Panc1 (cell line): ENCODE measurements around the gene DCDC2. TPM values are rescaled to one million over a fixed set of nuclear protein-coding genes. Genes with fewer than 3 reads are reported as not detected.
A peak's percentile ranks its signal among the peaks of the same experiment; 100 is the strongest.

Source experiments
- ATAC-seq: fragments of 200-7000 bp; cut with Tn5 transposase; 2 replicates; pipeline ENCODE4 v1.9.1; 2020; ENCODE audit warnings: mild to moderate bottlenecking, moderate library complexity
- BruUV-seq: library from RNA; stranded (reverse); fragments of 400-500 nt; replicated peaks from 2 replicates; lab custom pipeline; 2021; lab: Mats Ljungman, UMichigan
- CTCF ChIA-PET: fragments of 300-600 bp; sonication (Branson Sonifier 250); formaldehyde crosslinking; loops from one replicate; lab custom pipeline; 2022; ENCODE audit warnings: antibody characterized with exemption; lab: Charles Lee
- POLR2A ChIA-PET: fragments of 300-600 bp; sonication (Branson Sonifier 250); formaldehyde crosslinking; loops from one replicate; lab custom pipeline; 2022; ENCODE audit warnings: antibody characterized with exemption; lab: Charles Lee
- DNase-seq: peaks from one replicate; pipeline ENCODE4 v3.0.0-alpha.2; 2010; ENCODE audit warnings: low read depth, low spot score
- H3K27ac ChIP-seq: 2 replicates; pipeline ENCODE4 v1.5.1; 2011; ENCODE audit warnings: mild to moderate bottlenecking, low read length, inconsistent platforms
- H3K27me3 ChIP-seq: fragments of 200-500 bp; sonication (Bioruptor generic); 2 replicates; pipeline ENCODE4 v1.6.0; 2014; ENCODE audit warnings: low read length, inconsistent platforms; ENCODE audit not compliant: control insufficient read depth, insufficient read depth
- H3K36me3 ChIP-seq: fragments of 200-500 bp; sonication (Bioruptor generic); 2 replicates; pipeline ENCODE4 v1.5.1; 2014; ENCODE audit warnings: inconsistent platforms, mild to moderate bottlenecking, low read length, moderate library complexity; ENCODE audit not compliant: control insufficient read depth, insufficient read depth
- H3K4me1 ChIP-seq: 2 replicates; pipeline ENCODE4 v1.5.1; 2011; ENCODE audit warnings: inconsistent platforms, mild to moderate bottlenecking, low read length, moderate library complexity; ENCODE audit not compliant: control insufficient read depth, insufficient read depth
- H3K4me3 ChIP-seq, 2 experiments: 2 replicates each; pipeline ENCODE4 v1.5.1; 2011 to 2012; ENCODE audit warnings: low read depth in 2 of 2, low read length in 2 of 2, mild to moderate bottlenecking in 2 of 2, inconsistent platforms in 1 of 2, moderate library complexity in 1 of 2
- H3K9me3 ChIP-seq: fragments of 200-500 bp; sonication (Bioruptor generic); 2 replicates; pipeline ENCODE4 v1.5.1; 2014; ENCODE audit warnings: low read depth, mild to moderate bottlenecking, inconsistent platforms, low read length, moderate library complexity; ENCODE audit not compliant: control insufficient read depth, insufficient read depth
- POLR2AphosphoS5 ChIP-seq: IDR thresholded peaks from 2 replicates; pipeline ENCODE4 v1.6.1; 2012; ENCODE audit warnings: mild to moderate bottlenecking, low read depth, low read length, moderate library complexity
- SIN3A ChIP-seq: IDR thresholded peaks from 2 replicates; pipeline ENCODE4 v1.6.1; 2012; ENCODE audit warnings: low read depth, mild to moderate bottlenecking, low read length, moderate library complexity, borderline replicate concordance; ENCODE audit not compliant: insufficient read depth
- TCF7L2 ChIP-seq: IDR thresholded peaks from 2 replicates; pipeline ENCODE4 v1.6.1; 2011; ENCODE audit warnings: mild to moderate bottlenecking, low read depth, low read length, inconsistent platforms
- in situ Hi-C: cut with HindIII; loops from 2 replicates; pipeline ENCODE4 v1.10.0; 2016; ENCODE audit warnings: low sequenced_read_pairs, low pct_unique_long_range_greater_than_20kb
- intact Hi-C: fragments of 100-400 bp; cut with micrococcal nuclease; formaldehyde crosslinking; loops from one replicate; pipeline ENCODE4 v1.10.0; 2022; ENCODE audit not compliant: unreplicated experiment
- total RNA-seq: library from RNA; stranded (reverse); gene quantifications from one replicate; pipeline ENCODE4 v1.2.1, GENCODE V29; 2021; ENCODE audit not compliant: unreplicated experiment
- TF ChIP-seq, protein P1 (sequence below): fragments of 450-650 bp; IDR thresholded peaks from 2 replicates; pipeline ENCODE4 v1.5.1; 2017; ENCODE audit warnings: mild to moderate bottlenecking
- TF ChIP-seq, protein P2 (sequence below), 2 experiments: IDR thresholded peaks; 2 replicates each; pipeline ENCODE4 v1.6.1; 2011 to 2012; ENCODE audit warnings: low read depth in 2 of 2, control low read depth in 1 of 2, low read length in 1 of 2, mild to moderate bottlenecking in 1 of 2, moderate library complexity in 1 of 2; ENCODE audit not compliant: insufficient read depth in 1 of 2

Gene DCDC2
- total RNA-seq, 1 experiment from 2014 or later, result 0.15 TPM

DNA sequence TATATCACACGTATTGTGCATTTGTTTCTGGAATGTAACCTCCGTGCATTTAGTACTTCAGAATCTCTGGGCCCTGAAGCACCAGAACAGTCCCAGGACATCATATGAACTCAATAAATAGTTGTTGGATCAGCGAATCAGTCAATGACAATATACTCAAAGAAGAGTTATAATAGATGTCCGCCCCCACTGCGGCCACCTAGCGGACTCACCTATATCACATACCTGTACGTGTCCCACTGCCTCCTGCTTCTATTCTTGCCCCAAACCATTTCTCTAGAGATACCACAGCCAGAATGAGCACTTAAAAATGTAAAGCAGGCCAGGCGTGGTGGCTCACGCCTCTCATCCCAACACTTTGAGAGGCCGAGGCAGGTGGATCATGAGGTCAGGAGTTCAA is 73.9 kb downstream of the DCDC2 start:
- TF ChIP-seq SIN3A (no peak), POLR2AphosphoS5 (no peak), TCF7L2 (no peak)
- TF ChIP-seq, protein P1, sequence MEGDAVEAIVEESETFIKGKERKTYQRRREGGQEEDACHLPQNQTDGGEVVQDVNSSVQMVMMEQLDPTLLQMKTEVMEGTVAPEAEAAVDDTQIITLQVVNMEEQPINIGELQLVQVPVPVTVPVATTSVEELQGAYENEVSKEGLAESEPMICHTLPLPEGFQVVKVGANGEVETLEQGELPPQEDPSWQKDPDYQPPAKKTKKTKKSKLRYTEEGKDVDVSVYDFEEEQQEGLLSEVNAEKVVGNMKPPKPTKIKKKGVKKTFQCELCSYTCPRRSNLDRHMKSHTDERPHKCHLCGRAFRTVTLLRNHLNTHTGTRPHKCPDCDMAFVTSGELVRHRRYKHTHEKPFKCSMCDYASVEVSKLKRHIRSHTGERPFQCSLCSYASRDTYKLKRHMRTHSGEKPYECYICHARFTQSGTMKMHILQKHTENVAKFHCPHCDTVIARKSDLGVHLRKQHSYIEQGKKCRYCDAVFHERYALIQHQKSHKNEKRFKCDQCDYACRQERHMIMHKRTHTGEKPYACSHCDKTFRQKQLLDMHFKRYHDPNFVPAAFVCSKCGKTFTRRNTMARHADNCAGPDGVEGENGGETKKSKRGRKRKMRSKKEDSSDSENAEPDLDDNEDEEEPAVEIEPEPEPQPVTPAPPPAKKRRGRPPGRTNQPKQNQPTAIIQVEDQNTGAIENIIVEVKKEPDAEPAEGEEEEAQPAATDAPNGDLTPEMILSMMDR, result no peak
- TF ChIP-seq, protein P2, sequence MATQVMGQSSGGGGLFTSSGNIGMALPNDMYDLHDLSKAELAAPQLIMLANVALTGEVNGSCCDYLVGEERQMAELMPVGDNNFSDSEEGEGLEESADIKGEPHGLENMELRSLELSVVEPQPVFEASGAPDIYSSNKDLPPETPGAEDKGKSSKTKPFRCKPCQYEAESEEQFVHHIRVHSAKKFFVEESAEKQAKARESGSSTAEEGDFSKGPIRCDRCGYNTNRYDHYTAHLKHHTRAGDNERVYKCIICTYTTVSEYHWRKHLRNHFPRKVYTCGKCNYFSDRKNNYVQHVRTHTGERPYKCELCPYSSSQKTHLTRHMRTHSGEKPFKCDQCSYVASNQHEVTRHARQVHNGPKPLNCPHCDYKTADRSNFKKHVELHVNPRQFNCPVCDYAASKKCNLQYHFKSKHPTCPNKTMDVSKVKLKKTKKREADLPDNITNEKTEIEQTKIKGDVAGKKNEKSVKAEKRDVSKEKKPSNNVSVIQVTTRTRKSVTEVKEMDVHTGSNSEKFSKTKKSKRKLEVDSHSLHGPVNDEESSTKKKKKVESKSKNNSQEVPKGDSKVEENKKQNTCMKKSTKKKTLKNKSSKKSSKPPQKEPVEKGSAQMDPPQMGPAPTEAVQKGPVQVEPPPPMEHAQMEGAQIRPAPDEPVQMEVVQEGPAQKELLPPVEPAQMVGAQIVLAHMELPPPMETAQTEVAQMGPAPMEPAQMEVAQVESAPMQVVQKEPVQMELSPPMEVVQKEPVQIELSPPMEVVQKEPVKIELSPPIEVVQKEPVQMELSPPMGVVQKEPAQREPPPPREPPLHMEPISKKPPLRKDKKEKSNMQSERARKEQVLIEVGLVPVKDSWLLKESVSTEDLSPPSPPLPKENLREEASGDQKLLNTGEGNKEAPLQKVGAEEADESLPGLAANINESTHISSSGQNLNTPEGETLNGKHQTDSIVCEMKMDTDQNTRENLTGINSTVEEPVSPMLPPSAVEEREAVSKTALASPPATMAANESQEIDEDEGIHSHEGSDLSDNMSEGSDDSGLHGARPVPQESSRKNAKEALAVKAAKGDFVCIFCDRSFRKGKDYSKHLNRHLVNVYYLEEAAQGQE (IDR thresholded peaks at IDR 0.05; ENCODE audit: insufficient read depth in 1 of 2, low read depth in 2 of 2, low read length in 1 of 2), result no peak
- Histone ChIP-seq H3K36me3 (no peaks in the 10 kb centered on the region), H3K4me3 (no peak overlapping the region), H3K4me1 (no peaks in the 10 kb centered on the region; the same call in 1 of the 2 replicates), H3K9me3 (no peaks in the 10 kb centered on the region), H3K27me3 (no peaks in the 10 kb centered on the region), H3K27ac (no peak overlapping the region)
- in situ Hi-C loops, result no loop called here
- intact Hi-C loops, result no loop called here
- ChIA-PET CTCF (interaction anchor here (0.6 to 1.6 kb wide), 3 partner anchors 79 to 1665 kb away, joined by 3 to 31 read pairs (median 4); no protein-coding TSS in a partner anchor), POLR2A (no interaction called here)
- ATAC-seq (no peak), DNase-seq (no peak)
- BruUV-seq, result no TSS peak

DNA sequence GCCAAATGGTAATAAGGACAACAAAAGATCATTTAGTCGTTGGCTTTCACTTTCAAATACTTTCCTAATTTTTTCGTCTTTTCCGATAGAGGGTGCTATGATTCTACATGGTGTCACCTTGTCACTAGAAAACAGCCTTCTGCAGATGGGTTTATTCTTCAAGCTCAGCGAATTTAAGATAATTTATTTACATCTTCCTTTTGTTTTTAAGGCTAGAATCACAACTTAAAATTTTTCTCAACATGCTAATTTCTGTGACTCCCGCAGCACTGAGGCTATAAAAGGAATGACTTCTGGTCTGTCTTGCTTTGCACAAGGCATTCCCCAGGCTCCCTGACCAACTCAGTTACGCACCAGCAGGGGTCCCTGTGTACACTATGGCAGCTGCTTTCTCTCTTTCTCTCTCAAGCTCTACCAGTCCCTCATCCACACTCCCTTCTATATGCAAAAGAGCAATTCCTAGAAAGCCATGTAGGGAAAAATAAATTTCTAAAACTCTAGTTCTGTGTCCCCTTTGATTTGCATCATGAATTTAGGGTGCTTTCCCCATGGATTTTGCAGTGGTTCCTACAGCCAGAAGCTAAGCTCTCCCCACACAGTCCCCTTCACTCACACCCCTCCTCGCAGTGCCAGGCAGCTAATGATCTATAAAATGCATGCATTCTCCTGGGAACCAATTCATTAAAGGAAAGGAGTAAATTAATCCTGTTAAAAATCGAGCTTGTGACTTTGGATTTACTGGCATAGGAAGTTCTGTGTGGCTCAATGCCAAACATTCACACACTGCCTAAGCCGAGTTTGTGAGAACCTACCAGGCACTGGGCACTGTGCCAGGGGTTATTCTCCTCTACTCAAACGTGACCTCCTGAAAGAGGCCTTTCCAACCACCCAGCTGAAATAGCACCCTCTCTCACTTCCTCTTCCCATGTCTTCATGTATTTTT is 74.5 kb downstream of the DCDC2 start:
- intact Hi-C loops (loop anchor here (1.0 kb wide), 1 partner anchor 106 kb away; no protein-coding TSS in a partner anchor), in situ Hi-C loops (no loop called here)
- Histone ChIP-seq H3K36me3 (no peaks in the 10 kb centered on the region), H3K27ac (no peak overlapping the region), H3K4me1 (no peaks in the 10 kb centered on the region; the same call in 1 of the 2 replicates), H3K4me3 (no peak overlapping the region), H3K27me3 (no peaks in the 10 kb centered on the region), H3K9me3 (no peaks in the 10 kb centered on the region)
- ChIA-PET POLR2A (no interaction called here), CTCF (interaction anchor here (0.5 to 1.6 kb wide), 7 partner anchors 9 to 1664 kb away, joined by 3 to 31 read pairs (median 3); no protein-coding TSS in a partner anchor)
- ATAC-seq, result peak; percentile 99
- no TSS peak for BruUV-seq
- TF ChIP-seq, protein P1, result peak; percentile 82
- TF ChIP-seq TCF7L2 (no peak), SIN3A (no peak)
- DNase-seq, result peak; percentile 67
